SKM-1 (cell line): ENCODE data around the gene TUBA3D.
"Not testable (repeated sequence)": the region's sequence is repeated elsewhere in the genome, so short reads cannot be mapped to it uniquely, and the experiment has no call there.

Experiments
- DNase-seq: peaks from one replicate; lab custom pipeline; 2025; ENCODE audit not compliant: unreplicated experiment; lab: John Stamatoyannopoulos, UW

Gene TUBA3D

GRCh38 chr2:131514408-131515166 lies 38.7 kb downstream of the TUBA3D start:
- not testable (repeated sequence) for DNase-seq

GRCh38 chr2:131515235-131515634 lies 39.3 kb downstream of the TUBA3D start:
- DNase-seq = not testable (repeated sequence)

GRCh38 chr2:131516011-131516410 lies 40.1 kb downstream of the TUBA3D start:
- DNase-seq = no peak

- not testable (repeated sequence) for DNase-seq
These were observed 40.7 kb downstream of the TUBA3D start for GRCh38 chr2:131516621-131517020.

- DNase-seq = no peak
These were observed 41.4 kb downstream of the TUBA3D start for GRCh38 chr2:131517106-131517831.

GRCh38 chr2:131517856-131518255 lies 41.9 kb downstream of the TUBA3D start:
- DNase-seq = not testable (repeated sequence)

GRCh38 chr2:131518531-131518930 lies 42.6 kb downstream of the TUBA3D start:
- DNase-seq = not testable (repeated sequence)

- no peak for DNase-seq
These were observed 43.5 kb downstream of the TUBA3D start for GRCh38 chr2:131519466-131519865.

GRCh38 chr2:131519871-131520470 lies 44.1 kb downstream of the TUBA3D start:
- not testable (repeated sequence) for DNase-seq

- DNase-seq = no peak
These were observed 44.6 kb downstream of the TUBA3D start for GRCh38 chr2:131520526-131520925.

GRCh38 chr2:131521524-131521923 lies 45.6 kb downstream of the TUBA3D start:
- not testable (repeated sequence) for DNase-seq

- DNase-seq = no peak
These were observed 46.3 kb downstream of the TUBA3D start for GRCh38 chr2:131521961-131522781.

GRCh38 chr2:131525256-131525655 lies 49.3 kb downstream of the TUBA3D start:
- not testable (repeated sequence) for DNase-seq

- DNase-seq = not testable (repeated sequence)
These were observed 51.4 kb downstream of the TUBA3D start, which contains the start of gene CCDC74A for GRCh38 chr2:131527131-131528001. Gene CCDC74A, plus strand, starts transcription at chr2:131527888. Its CDS starts 83 bp downstream, at chr2:131527971.

- DNase-seq = not testable (repeated sequence)
These were observed 53.3 kb downstream of the TUBA3D start for GRCh38 chr2:131528981-131529863.

GRCh38 chr2:131529864-131530445 lies 54.0 kb downstream of the TUBA3D start:
- DNase-seq = not testable (repeated sequence)

GRCh38 chr2:131530626-131531344 lies 54.9 kb downstream of the TUBA3D start:
- not testable (repeated sequence) for DNase-seq
